ACC112 (cell line): ENCODE results near the gene DUSP21.
"Not testable (repeated sequence)": the region's sequence is repeated elsewhere in the genome, so short reads cannot be mapped to it uniquely, and the experiment has no call there.

Source experiments
- H2AFZ ChIP-seq: fragments of 200-600 bp; sonication (generic); one replicate; pipeline ENCODE4 v1.6.0; 2017; ENCODE audit warnings: antibody characterized with exemption, low read length; ENCODE audit not compliant: unreplicated experiment
- H3K27ac ChIP-seq: fragments of 200-600 bp; sonication (generic); 2 replicates; pipeline ENCODE4 v1.5.1; 2014; ENCODE audit warnings: low read depth, mild to moderate bottlenecking, antibody characterized with exemption, low read length, moderate library complexity
- H3K27me3 ChIP-seq: fragments of 200-600 bp; sonication (generic); 2 replicates; pipeline ENCODE4 v1.6.1; 2014; ENCODE audit warnings: mild to moderate bottlenecking, antibody characterized with exemption, low read length, moderate library complexity, mixed read lengths; ENCODE audit not compliant: insufficient read depth
- H3K36me3 ChIP-seq: fragments of 200-600 bp; sonication (generic); 2 replicates; pipeline ENCODE4 v1.6.1; 2016; ENCODE audit warnings: mild to moderate bottlenecking, antibody characterized with exemption, low read length, moderate library complexity, mixed read lengths; ENCODE audit not compliant: insufficient read depth
- H3K4me1 ChIP-seq: fragments of 200-600 bp; sonication (generic); one replicate; pipeline ENCODE4 v1.6.1; 2016; ENCODE audit warnings: low read length, mixed read lengths; ENCODE audit not compliant: insufficient read depth, unreplicated experiment, control insufficient read depth
- H3K4me3 ChIP-seq: fragments of 200-600 bp; sonication (generic); 2 replicates; pipeline ENCODE4 v1.5.1; 2014; ENCODE audit warnings: mild to moderate bottlenecking, low read depth, low read length
- H3K79me2 ChIP-seq: fragments of 200-600 bp; sonication (generic); one replicate; pipeline ENCODE4 v1.6.0; 2016; ENCODE audit warnings: low read length; ENCODE audit not compliant: control insufficient read depth, unreplicated experiment, insufficient read depth

DUSP21 gene

DNA sequence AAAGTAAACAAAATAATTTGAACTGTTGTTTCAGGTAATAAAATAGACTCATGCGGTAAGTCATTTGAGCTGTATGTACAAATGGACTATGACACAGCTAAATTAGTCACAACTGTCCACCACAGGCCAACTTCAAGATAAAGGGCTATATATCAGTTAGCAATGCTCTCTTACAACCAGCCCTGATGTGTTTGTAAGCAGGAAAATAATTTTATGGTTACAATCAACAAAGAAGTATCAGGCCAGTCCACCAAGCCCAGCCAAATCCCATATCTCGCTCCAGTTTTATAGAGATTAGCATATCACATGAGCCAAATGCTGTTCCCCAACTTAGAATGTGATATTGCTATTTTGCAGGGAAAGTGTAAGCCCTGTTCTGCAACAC lies 511 bp upstream of the DUSP21 start:
- Histone ChIP-seq H3K36me3 (no peaks in the 10 kb centered on the region), H3K27me3 (no peaks in the 10 kb centered on the region), H3K4me3 (no peak overlapping the region), H3K79me2 (no peaks in the 10 kb centered on the region), H2AFZ (no peak overlapping the region), H3K4me1 (no peaks in the 10 kb centered on the region), H3K27ac (no peak overlapping the region)

DNA sequence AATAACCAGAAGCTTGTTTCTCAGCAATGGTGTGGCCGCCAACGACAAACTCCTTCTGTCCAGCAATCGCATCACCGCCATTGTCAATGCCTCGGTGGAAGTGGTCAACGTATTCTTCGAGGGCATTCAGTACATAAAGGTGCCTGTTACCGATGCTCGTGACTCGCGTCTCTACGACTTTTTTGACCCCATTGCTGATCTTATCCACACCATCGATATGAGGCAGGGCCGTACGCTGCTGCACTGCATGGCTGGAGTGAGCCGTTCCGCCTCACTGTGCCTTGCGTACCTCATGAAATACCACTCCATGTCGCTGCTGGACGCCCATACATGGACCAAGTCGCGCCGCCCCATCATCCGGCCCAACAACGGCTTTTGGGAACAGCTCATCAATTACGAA lies 383 bp downstream of the DUSP21 start:
- no peak overlapping the region for H3K27ac ChIP-seq
- H3K4me3 ChIP-seq = no peak overlapping the region
- H2AFZ ChIP-seq = no peak overlapping the region
- no peaks in the 10 kb centered on the region for H3K27me3 ChIP-seq
- H3K4me1 ChIP-seq = no peaks in the 10 kb centered on the region
- H3K79me2 ChIP-seq = no peaks in the 10 kb centered on the region
- no peaks in the 10 kb centered on the region for H3K36me3 ChIP-seq

- H3K27me3 ChIP-seq, H3K4me3 ChIP-seq, H3K79me2 ChIP-seq, H3K27ac ChIP-seq, H2AFZ ChIP-seq, H3K36me3 ChIP-seq: not testable (repeated sequence)
- peaks cover 10% of the 10 kb centered on the region for H3K4me1 ChIP-seq
Observed at GRCh38 chrX:44850891-44851290, 7.1 kb downstream of the DUSP21 start.

GRCh38 chrX:44871114-44871645 lies 27.4 kb downstream of the DUSP21 start:
- no peaks in the 10 kb centered on the region for H3K27me3 ChIP-seq
- no peak overlapping the region for H2AFZ ChIP-seq
- no peaks in the 10 kb centered on the region for H3K36me3 ChIP-seq
- H3K4me1 ChIP-seq = peaks cover 3% of the 10 kb centered on the region
- no peak overlapping the region for H3K27ac ChIP-seq
- H3K4me3 ChIP-seq = peak overlapping the region; percentile 92
- H3K79me2 ChIP-seq = peaks cover 39% of the 10 kb centered on the region

GRCh38 chrX:44871931-44872820 lies 28.4 kb downstream of the DUSP21 start:
- peaks cover 48% of the 10 kb centered on the region for H3K79me2 ChIP-seq
- no peaks in the 10 kb centered on the region for H3K36me3 ChIP-seq
- no peaks in the 10 kb centered on the region for H3K27me3 ChIP-seq
- H3K27ac ChIP-seq = peak overlapping the region; percentile 66
- no peak overlapping the region for H2AFZ ChIP-seq
- H3K4me1 ChIP-seq = peaks cover 3% of the 10 kb centered on the region
- H3K4me3 ChIP-seq = peak overlapping the region; percentile 92

DNA sequence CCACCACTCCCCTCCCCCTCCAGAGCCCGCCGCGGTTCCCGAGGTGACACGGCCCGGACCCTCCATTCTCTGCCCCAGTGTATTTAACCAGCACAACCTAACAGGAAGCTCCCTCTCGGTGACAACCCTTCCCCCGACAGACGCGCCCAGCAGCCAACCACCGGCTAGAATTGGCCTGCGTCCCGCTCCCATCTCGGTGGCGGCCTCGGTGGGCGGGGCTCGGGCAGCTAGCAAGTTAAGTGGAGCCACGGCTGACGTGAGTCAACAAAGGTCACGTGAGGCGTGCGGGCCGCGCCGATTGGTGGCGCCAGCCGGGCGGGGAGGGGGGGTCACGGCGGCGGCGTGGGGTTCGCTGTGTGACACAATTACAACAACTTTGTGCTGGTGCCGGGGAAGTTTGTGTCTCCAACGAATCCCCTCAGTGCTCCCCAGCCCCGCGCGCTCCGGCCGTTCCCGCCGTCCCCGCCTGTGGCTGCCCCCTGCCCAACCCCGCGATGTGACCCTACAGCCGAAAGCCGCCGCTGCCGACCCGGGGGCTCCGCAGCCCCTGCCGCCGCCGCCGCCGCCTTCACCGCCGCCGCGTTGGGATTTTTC lies 29.1 kb downstream of the DUSP21 start, which contains the start of gene KDM6A:
Gene KDM6A, plus strand, starts transcription at position 368 of the 594 bp plus-strand sequence. CDS start 364 bp downstream, outside the sequence.
- Histone ChIP-seq H3K79me2 (peaks cover 52% of the 10 kb centered on the region), H3K27me3 (no peaks in the 10 kb centered on the region), H3K4me1 (peaks cover 3% of the 10 kb centered on the region), H2AFZ (peak within 1 kb of the TSS; percentile 22), H3K27ac (peak within 1 kb of the TSS; percentile 85), H3K4me3 (peak within 1 kb of the TSS; percentile 92), H3K36me3 (no peaks in the 10 kb centered on the region)

GRCh38 chrX:44873415-44874276 lies 29.8 kb downstream of the DUSP21 start:
- Histone ChIP-seq H3K4me3 (peak overlapping the region; percentile 92), H3K4me1 (peaks cover 3% of the 10 kb centered on the region), H3K27ac (peak overlapping the region; percentile 85), H3K36me3 (no peaks in the 10 kb centered on the region), H3K79me2 (peaks cover 59% of the 10 kb centered on the region), H2AFZ (peak overlapping the region; percentile 22), H3K27me3 (no peaks in the 10 kb centered on the region)

DNA sequence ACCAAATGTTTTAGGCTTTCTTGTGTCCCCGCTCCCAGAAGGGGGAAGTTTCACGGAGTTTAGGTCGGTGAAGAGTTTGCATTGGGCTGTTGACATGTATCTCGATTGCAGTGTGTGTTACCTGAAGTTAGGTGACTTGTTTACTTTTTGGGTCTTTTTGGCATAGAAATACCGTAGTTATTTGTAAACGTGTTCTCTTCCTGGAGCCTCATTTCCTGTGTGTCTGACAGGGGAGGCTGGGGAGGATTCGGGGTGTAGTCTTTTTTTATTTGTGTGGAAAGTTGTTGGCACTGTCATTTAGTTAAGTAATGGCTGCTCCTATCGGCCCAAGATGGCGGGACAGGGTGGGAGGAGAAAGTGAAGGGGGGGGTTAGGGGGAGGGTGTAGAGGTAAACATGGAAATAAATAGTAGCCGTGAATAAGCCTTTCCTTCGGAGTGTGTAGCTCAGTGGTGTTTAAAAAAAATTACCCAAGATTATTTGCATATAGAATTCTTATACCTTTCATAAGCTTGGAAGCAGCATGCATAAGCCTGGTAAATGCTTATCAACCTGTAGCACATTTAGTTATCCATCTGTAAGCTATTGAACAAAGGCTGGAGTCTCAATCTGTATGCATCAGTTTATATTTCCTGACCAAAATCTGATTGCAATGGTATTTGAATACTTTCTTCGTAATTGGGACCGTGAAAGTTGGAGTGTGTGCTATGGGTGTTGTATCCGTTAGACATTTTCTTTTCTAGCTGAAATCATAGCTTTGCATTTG lies 30.8 kb downstream of the DUSP21 start:
- Histone ChIP-seq H3K79me2 (peaks cover 69% of the 10 kb centered on the region), H3K4me1 (peaks cover 3% of the 10 kb centered on the region), H3K36me3 (no peaks in the 10 kb centered on the region), H3K27ac (peak overlapping the region; percentile 85), H3K27me3 (no peaks in the 10 kb centered on the region), H3K4me3 (peak overlapping the region; percentile 92), H2AFZ (no peak overlapping the region)

GRCh38 chrX:44875185-44875489 lies 31.3 kb downstream of the DUSP21 start:
- Histone ChIP-seq H3K4me3 (peak overlapping the region; percentile 92), H2AFZ (no peak overlapping the region), H3K27me3 (no peaks in the 10 kb centered on the region), H3K36me3 (no peaks in the 10 kb centered on the region), H3K27ac (no peak overlapping the region), H3K79me2 (peaks cover 73% of the 10 kb centered on the region), H3K4me1 (peaks cover 3% of the 10 kb centered on the region)

DNA sequence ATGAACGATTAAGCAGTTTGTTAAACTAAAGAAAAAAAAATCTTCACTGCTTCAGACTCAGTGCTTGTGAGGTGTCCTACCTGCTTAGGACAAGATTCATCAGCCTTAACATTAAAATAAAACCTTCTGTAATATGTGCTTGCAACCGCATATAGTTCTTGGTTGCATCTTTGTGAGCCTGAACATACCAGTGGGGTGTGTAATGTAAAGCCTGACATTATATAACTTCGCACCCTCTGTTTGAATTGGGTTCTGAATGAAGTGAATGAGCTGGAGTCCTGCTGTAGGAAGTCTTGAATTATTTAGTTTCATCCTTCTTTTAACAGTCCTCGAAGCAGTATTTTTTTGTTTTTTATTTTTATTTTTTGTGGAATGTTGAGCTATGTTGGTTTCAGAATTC lies 32.3 kb downstream of the DUSP21 start:
- Histone ChIP-seq H3K27ac (no peak overlapping the region), H3K36me3 (no peaks in the 10 kb centered on the region), H3K4me3 (peak overlapping the region; percentile 92), H3K79me2 (peaks cover 79% of the 10 kb centered on the region), H2AFZ (no peak overlapping the region), H3K4me1 (peaks cover 2% of the 10 kb centered on the region), H3K27me3 (no peaks in the 10 kb centered on the region)
